GM23338 (cell line): ENCODE results near the gene PTGDS. TPM values are rescaled to one million over a fixed set of nuclear protein-coding genes. Genes with fewer than 3 reads are reported as not detected.

Experiments used
- ATAC-seq: fragments of 200-7000 bp; cut with Tn5 transposase; 3 replicates; pipeline ENCODE4 v1.9.1; 2020
- DNase-seq: peaks from one replicate; pipeline ENCODE4 v3.0.0-alpha.2; 2015; ENCODE audit warnings: low spot score
- H2AFZ ChIP-seq: fragments of 200-600 bp; sonication (generic); 2 replicates; pipeline ENCODE4 v1.8.0; 2016; ENCODE audit warnings: antibody characterized with exemption, mild to moderate bottlenecking, moderate library complexity
- H3F3A ChIP-seq: fragments of 200-600 bp; sonication (generic); replicated peaks from 2 replicates; pipeline ENCODE4 v1.8.0; 2017; ENCODE audit warnings: antibody characterized with exemption, mixed run types, low read depth
- H3K27ac ChIP-seq: fragments of 200-600 bp; sonication (generic); 2 replicates; pipeline ENCODE4 v1.6.1; 2016; ENCODE audit warnings: low read depth
- H3K27me3 ChIP-seq: fragments of 200-600 bp; sonication (generic); 2 replicates; pipeline ENCODE4 v1.8.0; 2016; ENCODE audit warnings: mild to moderate bottlenecking, mixed run types, moderate library complexity; ENCODE audit not compliant: insufficient read depth
- H3K36me3 ChIP-seq: fragments of 200-600 bp; sonication (generic); 2 replicates; pipeline ENCODE4 v1.8.0; 2016; ENCODE audit warnings: mild to moderate bottlenecking; ENCODE audit not compliant: insufficient read depth
- H3K4me1 ChIP-seq: fragments of 200-600 bp; sonication (generic); 2 replicates; pipeline ENCODE4 v1.8.0; 2016; ENCODE audit warnings: mild to moderate bottlenecking, moderate library complexity; ENCODE audit not compliant: insufficient read depth
- H3K4me2 ChIP-seq: fragments of 200-600 bp; sonication (generic); 2 replicates; pipeline ENCODE4 v1.7.1; 2017; ENCODE audit warnings: mixed run types
- H3K4me3 ChIP-seq: fragments of 200-600 bp; sonication (generic); 2 replicates; pipeline ENCODE4 v1.6.1; 2016; ENCODE audit warnings: mixed run types
- H3K79me2 ChIP-seq: fragments of 200-600 bp; sonication (generic); replicated peaks from 2 replicates; pipeline ENCODE4 v1.8.0; 2017; ENCODE audit warnings: mild to moderate bottlenecking; ENCODE audit not compliant: insufficient read depth
- H3K9me2 ChIP-seq: fragments of 200-600 bp; sonication (generic); 2 replicates; pipeline ENCODE4 v1.8.0; 2017; ENCODE audit not compliant: insufficient read depth
- H4K20me1 ChIP-seq: fragments of 200-600 bp; sonication (generic); replicated peaks from 2 replicates; pipeline ENCODE4 v1.8.0; 2017; ENCODE audit warnings: mild to moderate bottlenecking; ENCODE audit not compliant: insufficient read depth
- H3K27ac Mint-ChIP-seq: 2 replicates; pipeline ENCODE4 v1.8.0; 2020; ENCODE audit warnings: inconsistent platforms, mild to moderate bottlenecking, moderate library complexity, mixed read lengths
- H3K27me3 Mint-ChIP-seq: 3 replicates; pipeline ENCODE4 v1.8.0; 2022; ENCODE audit warnings: low read depth, mild to moderate bottlenecking, moderate library complexity, mixed read lengths, inconsistent platforms; ENCODE audit not compliant: insufficient read depth, poor library complexity
- H3K36me3 Mint-ChIP-seq: 3 replicates; pipeline ENCODE4 v1.8.0; 2021; ENCODE audit warnings: low read depth, mild to moderate bottlenecking, inconsistent platforms, moderate library complexity, mixed read lengths
- H3K4me1 Mint-ChIP-seq: 3 replicates; pipeline ENCODE4 v1.8.0; 2020; ENCODE audit warnings: mild to moderate bottlenecking, inconsistent platforms, mixed read lengths
- H3K4me3 Mint-ChIP-seq: 3 replicates; pipeline ENCODE4 v1.8.0; 2021; ENCODE audit warnings: moderate library complexity, mild to moderate bottlenecking, inconsistent platforms, mixed read lengths
- H3K9me3 Mint-ChIP-seq: 3 replicates; pipeline ENCODE4 v1.8.0; 2020; ENCODE audit warnings: moderate library complexity, mild to moderate bottlenecking, inconsistent platforms, mixed read lengths
- CTCF ChIP-seq, 2 experiments: fragments of 200-600 bp in 1 of 2; sonication (generic) in 1 of 2; conservative IDR thresholded peaks; 2 replicates each; pipeline versions ENCODE4 v1.5.1 to v1.6.1; 2016 to 2017; ENCODE audit warnings: antibody characterized with exemption in 2 of 2, low read depth in 2 of 2, mild to moderate bottlenecking in 2 of 2, moderate library complexity in 1 of 2
- ETS1 ChIP-seq: IDR thresholded peaks from 2 replicates; pipeline ENCODE4 v1.6.1; 2016; ENCODE audit warnings: antibody characterized with exemption
- EZH2 ChIP-seq: fragments of 200-600 bp; sonication (generic); IDR thresholded peaks from one replicate; pipeline ENCODE4 v1.8.0; 2017; ENCODE audit warnings: antibody characterized with exemption, mild to moderate bottlenecking, low read depth; ENCODE audit not compliant: unreplicated experiment
- JUNB ChIP-seq: IDR thresholded peaks from one replicate; pipeline ENCODE4 v1.6.1; 2016; ENCODE audit warnings: antibody characterized with exemption; ENCODE audit not compliant: unreplicated experiment
- NANOG ChIP-seq: IDR thresholded peaks from 2 replicates; pipeline ENCODE4 v1.6.1; 2016; ENCODE audit warnings: antibody characterized with exemption, borderline replicate concordance
- POLR2AphosphoS5 ChIP-seq: IDR thresholded peaks from 2 replicates; pipeline ENCODE4 v1.6.1; 2016; ENCODE audit warnings: antibody characterized with exemption, low read depth
- STAT1 ChIP-seq: IDR thresholded peaks from one replicate; pipeline ENCODE4 v1.6.1; 2016; ENCODE audit warnings: antibody characterized with exemption; ENCODE audit not compliant: unreplicated experiment
- ZNF331 ChIP-seq: fragments of 250-450 bp; sonication (Bioruptor Pico); IDR thresholded peaks from 2 replicates; pipeline ENCODE4 v1.5.0; 2020; ENCODE audit warnings: low read depth, mild to moderate bottlenecking, moderate library complexity
- ZNF462 ChIP-seq: fragments of 250-450 bp; sonication (Bioruptor Pico); IDR thresholded peaks from 2 replicates; pipeline ENCODE4 v1.5.0; 2020; ENCODE audit warnings: mild to moderate bottlenecking, moderate library complexity
- polyA plus RNA-seq: library from polyadenylated mRNA; unstranded; fragments of >200 nt; fragmentation: Nextera tagmentation; extraction: Ambion mirVana; gene quantifications from 2 replicates; pipeline ENCODE4 v1.2.1, GENCODE V29; 2016
- total RNA-seq: library from RNA; depleted of rRNA; stranded (reverse); fragments of >200 nt; shearing (Covaris generic); gene quantifications from 2 replicates; pipeline ENCODE4 v1.2.3, GENCODE V29; 2014

The PTGDS gene
- total and polyA plus RNA-seq, 2 experiments from 2014 or later, result 1.9 to 3.1 TPM

GRCh38 chr9:136939431-136939995 lies 37.8 kb upstream of the PTGDS start:
- Histone ChIP-seq H3K36me3 (no peaks in the 10 kb centered on the region), H3K4me3 (no peak overlapping the region), H3K27ac (0 out of 2 replicates have a peak overlapping the region, but pooled peaks have one; percentile 72), H3K4me1 (no peaks in the 10 kb centered on the region; the same call in 1 of the 2 replicates), H3F3A (peaks cover 3% of the 10 kb centered on the region; the same call in 1 of the 2 replicates), H4K20me1 (peaks cover 12% of the 10 kb centered on the region), H3K27me3 (no peaks in the 10 kb centered on the region), H3K79me2 (0 out of 2 replicates have a peak, but pooled peaks cover 9% of the 10 kb centered on the region), H2AFZ (no peak overlapping the region), H3K4me2 (no peak overlapping the region), H3K9me2 (no peaks in the 10 kb centered on the region)
- Mint-ChIP-seq H3K27me3 (peaks cover 10% of the 10 kb centered on the region), H3K9me3 (no peaks in the 10 kb centered on the region; the same call in 2 of the 3 replicates), H3K36me3 (peaks cover 44% of the 10 kb centered on the region), H3K27ac (no peak overlapping the region; the same call in 1 of the 2 replicates), H3K4me3 (no peak overlapping the region), H3K4me1 (peaks cover 3% of the 10 kb centered on the region)
- no peak for ATAC-seq
- DNase-seq, result no peak
- no peak for TF ChIP-seq JUNB
- TF ChIP-seq ZNF331 (CRISPR knock-in tag), result no peak
- no peak for TF ChIP-seq ETS1
- TF ChIP-seq STAT1, result no peak
- no peak for TF ChIP-seq POLR2AphosphoS5
- TF ChIP-seq NANOG, result no peak
- TF ChIP-seq ZNF462 (CRISPR knock-in tag), result no peak
- no peak for TF ChIP-seq CTCF (conservative IDR thresholded peaks at IDR 0.05; ENCODE audit: low read depth in 2 of 2)
- no peak for TF ChIP-seq EZH2
